ENCODE measurements around the gene BICD1.
"Not testable (repeated sequence)": the region's sequence is repeated elsewhere in the genome, so short reads cannot be mapped to it uniquely, and the experiment has no call there.

The BICD1 gene

GRCh38 chr12:32146074-32146873, 39.6 kb downstream of the BICD1 start:
- no peak for DNase-seq (ENCODE audit: low read depth in 2 of 2)

DNA sequence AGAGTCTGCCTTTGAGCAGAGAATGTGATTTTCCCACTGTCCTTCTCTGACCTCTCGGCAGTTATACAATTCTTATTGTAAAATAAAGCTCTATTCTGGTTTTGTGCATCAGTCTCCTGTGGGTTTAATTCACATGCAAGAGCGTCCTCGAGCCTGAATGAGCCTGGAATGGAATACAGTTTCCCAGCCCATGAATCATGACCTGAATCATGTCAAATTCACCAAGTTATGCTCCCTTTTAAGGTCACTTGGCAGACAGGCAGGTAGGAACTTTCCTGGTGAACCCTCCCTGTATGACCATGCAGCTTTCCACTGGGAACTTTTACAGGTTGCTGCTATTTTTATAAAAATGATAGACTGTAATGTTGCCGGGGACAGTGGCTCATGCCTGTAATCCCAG, 41.7 kb downstream of the BICD1 start:
- no peak for DNase-seq (ENCODE audit: low read depth in 2 of 2)

DNA sequence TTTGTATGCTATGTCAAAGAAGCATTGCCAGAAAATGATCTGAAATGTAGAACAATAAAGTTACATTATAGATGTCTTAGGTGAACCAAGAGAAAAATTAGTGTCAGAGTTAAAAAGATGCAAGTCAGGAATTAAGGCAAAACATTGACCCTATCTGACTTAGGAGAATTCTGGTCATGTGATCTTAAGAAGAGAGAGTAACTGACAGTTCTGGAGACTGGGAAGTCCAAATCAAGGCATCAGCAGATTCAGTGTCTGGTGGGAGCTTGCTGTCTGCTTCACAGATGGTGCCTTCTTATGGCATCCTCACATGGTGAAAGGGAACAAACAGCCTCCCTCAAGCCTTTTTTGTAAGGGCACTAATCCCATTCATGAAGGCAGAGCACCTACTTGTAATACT, 42.8 kb downstream of the BICD1 start:
- no peak for DNase-seq (ENCODE audit: low read depth in 2 of 2)

GRCh38 chr12:32151086-32151485, 44.4 kb downstream of the BICD1 start:
- no peak for DNase-seq (ENCODE audit: low read depth in 2 of 2)

- DNase-seq (ENCODE audit: low read depth in 2 of 2): no peak
Observed at GRCh38 chr12:32151552-32151951, 44.9 kb downstream of the BICD1 start.

DNA sequence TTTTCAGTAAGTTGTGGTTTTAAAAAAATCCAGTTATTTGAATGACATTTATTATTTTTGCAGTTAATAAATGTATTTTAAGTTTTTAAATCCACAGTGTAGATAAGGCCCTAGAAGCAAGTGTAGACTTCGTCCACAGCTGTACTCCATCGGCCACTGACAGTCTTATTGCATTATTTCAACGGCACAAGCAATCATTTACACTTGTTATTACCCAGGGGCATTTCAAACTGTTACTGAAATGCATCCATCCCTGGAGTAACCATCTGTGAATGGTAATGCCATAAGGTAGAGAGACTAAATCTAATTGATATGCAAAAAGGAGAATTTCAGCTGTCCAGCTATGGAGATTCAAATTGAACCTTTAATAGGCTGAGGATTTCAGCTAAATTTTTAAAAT, 48.4 kb downstream of the BICD1 start:
- no peak for DNase-seq (ENCODE audit: low read depth in 2 of 2)

DNA sequence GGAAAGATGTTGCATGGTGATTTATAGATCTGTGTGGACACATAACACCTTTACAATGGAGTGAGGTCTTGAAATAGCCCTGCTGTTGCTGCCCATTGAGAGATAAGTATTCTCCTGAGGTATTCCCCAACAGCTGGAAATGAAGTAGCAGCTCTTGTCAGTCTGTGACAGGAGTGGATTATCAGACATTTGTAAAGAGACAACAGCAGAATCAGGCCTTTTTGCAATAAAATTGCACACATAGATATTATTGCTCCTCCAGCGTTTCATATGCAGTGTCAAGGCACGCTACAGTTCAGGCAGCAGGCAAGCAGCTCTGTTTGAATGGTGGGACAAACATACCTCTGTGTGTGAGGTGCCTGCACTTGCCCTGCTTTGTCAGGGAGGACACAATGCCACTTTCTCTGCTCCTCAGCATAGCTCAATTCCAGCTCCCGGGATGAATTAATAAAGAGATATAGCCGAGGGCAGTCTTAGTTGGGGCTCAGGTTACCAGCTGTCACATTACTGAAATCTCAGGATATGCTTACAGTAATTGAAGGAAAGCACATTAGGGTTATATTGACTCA, 49.4 kb downstream of the BICD1 start:
- no peak for DNase-seq (ENCODE audit: low read depth in 2 of 2)

- DNase-seq (ENCODE audit: low read depth in 2 of 2): no peak
Observed at GRCh38 chr12:32158525-32158924, 51.9 kb downstream of the BICD1 start.

DNA sequence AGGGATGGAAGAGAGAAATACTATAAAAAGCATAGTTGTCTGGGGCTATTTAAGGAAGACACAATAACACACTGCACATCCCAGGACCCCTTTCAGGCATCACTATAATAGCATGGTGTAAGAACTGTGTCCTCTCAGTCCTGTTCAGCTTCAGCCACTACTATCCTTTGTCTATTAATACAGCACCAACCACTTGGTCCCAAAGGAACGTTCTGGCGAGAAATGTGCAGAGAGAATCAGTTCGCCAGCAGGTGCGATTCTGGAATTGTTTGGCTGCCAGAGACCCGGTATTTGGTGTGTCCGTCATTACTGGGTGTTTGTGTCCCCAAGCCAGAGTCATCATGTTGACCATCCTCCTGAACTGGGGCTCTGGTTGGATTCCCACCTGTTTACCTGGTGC, 52.7 kb downstream of the BICD1 start:
- no peak for DNase-seq (ENCODE audit: low read depth in 2 of 2)

DNA sequence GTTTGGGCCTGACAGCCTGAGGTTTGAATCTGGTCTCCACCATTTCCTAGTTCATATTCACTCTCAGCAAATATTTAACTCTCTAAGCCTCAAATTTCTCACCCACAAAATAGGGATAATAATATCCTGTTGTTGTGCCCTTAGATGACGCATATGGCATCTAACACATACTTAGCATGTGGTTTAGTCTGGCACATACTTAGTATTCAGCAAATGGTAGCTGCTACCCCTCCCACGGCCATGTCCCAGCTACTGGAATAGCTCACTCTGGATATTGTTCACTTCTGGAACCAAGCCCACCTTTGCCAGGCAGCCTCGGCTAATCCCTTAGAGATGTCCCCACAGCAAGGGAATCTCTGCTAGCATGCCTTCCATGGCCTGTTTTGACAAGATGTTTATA, 53.3 kb downstream of the BICD1 start:
- DNase-seq (ENCODE audit: low read depth in 2 of 2): no peak

- no peak for DNase-seq (ENCODE audit: low read depth in 2 of 2)
Observed at GRCh38 chr12:32161058-32161457, 54.4 kb downstream of the BICD1 start.

DNA sequence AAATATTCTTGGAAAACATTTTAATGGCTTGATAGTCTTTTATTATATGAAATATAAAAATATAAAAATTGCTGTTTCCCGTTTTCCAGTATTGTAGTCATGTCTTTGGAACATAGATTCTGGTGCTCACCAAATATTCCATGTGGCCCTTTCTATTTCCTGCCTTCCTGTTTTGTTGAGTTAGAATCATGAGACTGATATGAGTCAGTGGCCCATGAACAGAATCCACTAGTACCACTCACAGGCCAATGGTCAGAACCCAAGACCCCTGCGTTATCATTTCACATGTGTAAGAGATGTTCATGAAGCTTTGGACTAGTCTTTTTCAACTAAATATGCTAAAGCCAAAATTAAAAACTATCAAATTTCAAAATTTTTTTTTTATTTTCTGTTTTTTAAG, 56.9 kb downstream of the BICD1 start:
- no peak for DNase-seq (ENCODE audit: low read depth in 2 of 2)

- DNase-seq (ENCODE audit: low read depth in 2 of 2): no peak
Observed at GRCh38 chr12:32166510-32166909, 59.9 kb downstream of the BICD1 start.

DNA sequence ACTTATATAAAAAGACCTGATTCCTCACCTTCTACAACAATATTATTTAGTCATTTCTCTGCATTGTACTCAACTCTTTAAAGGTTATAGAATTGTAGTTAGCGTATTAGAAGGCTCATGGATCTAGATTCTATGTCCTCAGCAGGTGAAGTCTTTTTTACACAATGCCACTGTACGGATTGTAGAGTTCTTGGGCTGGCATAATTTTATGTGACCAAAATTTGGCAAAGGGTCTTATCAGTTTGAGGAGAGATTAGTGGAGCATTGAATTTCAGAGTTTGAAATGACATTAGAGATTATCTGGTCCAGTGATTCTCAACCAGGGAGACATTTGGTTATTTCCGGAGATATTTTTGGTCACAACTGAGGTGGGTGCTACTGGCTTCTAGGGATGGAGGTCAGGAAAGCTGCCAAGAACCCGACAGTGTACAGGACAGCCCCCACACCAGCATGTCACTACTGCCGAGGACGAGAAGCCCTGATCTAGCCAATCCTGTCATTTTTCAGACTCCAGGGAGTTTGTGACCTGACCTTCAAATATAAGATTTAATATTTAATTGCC, 63.9 kb downstream of the BICD1 start:
- DNase-seq (ENCODE audit: low read depth in 2 of 2): no peak

DNA sequence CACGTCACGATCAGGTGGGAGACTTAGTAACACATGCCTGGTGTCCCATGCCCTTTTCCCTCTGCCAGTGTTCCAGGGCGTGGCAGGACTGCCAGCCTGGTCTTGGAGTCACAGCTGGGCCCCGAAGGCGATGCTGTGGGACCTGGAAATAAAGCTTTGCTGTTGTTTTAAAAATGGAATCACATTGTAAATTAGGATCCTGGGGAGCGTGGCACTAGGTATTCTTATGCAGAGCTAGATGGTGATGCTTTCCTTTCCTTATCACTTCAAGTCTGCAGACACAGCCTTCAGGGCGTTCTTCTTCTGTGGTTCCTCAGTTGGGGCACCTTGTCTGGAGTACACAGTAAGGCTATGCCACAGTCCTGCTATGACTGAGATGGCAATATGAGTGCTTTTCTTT, 64.6 kb downstream of the BICD1 start:
- DNase-seq (ENCODE audit: low read depth in 2 of 2): no peak

DNA sequence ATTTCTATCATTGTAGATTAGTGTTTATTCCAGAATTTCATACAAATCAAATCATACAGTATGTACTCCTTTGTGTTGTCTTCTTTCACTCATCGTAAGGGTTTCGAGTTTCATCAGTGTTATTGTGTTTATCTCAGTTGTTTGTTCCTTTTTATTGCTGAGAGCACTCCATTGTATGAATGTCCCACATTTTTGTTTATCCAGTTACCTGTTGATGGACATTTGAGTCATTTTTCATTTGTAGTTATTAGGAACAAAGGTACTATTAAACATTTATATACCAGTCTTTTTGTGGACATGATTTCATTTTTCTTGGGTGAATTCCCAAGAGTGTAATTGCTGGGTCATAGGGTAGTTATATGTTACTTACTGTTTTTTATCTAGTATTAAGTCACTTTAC, 70.0 kb downstream of the BICD1 start:
- DNase-seq (ENCODE audit: low read depth in 2 of 2): no peak

- no peak for DNase-seq (ENCODE audit: low read depth in 2 of 2)
Observed at GRCh38 chr12:32178341-32179010, 71.8 kb downstream of the BICD1 start.

DNA sequence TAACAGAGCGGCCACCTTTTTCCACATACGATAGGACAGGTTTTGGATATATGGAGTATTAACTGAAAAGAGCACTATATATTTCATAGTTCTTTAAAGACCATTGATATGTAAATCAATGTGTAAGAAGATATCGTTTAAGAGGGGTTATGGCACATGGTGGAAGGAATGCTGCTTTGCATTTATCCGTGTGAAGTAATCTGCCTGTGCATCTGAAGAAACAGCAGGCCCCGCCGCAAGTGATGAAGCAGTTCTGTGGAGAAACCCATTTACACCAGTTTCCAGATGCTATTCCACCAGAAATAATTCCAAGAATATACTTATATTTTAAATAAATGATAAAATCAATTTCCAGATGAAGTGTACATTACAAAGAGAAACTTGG, 72.4 kb downstream of the BICD1 start:
- no peak for DNase-seq (ENCODE audit: low read depth in 2 of 2)

- no peak for DNase-seq (ENCODE audit: low read depth in 2 of 2)
Observed at GRCh38 chr12:32181498-32182175, 75.0 kb downstream of the BICD1 start.

DNA sequence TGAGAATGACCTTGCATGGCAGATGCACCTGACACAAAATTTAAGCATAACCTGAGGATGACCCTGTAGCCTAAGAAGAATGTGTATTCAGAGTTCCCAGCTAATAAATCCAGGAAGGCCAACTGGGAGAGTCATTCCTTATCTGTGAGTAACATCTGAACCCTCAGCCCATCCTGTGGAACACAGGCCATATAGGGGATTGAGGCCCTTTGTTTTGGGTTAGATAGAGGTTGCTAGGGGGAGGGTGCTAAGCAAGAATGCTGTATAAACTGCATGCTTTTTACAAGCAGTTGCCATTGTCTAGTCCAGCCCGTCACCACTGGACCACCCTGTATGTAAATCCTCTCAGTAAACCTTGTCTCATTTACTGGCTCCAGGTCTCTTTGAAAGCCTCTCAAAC, 77.0 kb downstream of the BICD1 start:
- no peak for DNase-seq (ENCODE audit: low read depth in 2 of 2)

GRCh38 chr12:32187127-32187526, 80.5 kb downstream of the BICD1 start:
- DNase-seq (ENCODE audit: low read depth in 2 of 2): not testable (repeated sequence)

- no peak for DNase-seq (ENCODE audit: low read depth in 2 of 2)
Observed at GRCh38 chr12:32191445-32191844, 84.8 kb downstream of the BICD1 start.
